ENCODE data around the gene RAB4A.

Gene RAB4A

DNA sequence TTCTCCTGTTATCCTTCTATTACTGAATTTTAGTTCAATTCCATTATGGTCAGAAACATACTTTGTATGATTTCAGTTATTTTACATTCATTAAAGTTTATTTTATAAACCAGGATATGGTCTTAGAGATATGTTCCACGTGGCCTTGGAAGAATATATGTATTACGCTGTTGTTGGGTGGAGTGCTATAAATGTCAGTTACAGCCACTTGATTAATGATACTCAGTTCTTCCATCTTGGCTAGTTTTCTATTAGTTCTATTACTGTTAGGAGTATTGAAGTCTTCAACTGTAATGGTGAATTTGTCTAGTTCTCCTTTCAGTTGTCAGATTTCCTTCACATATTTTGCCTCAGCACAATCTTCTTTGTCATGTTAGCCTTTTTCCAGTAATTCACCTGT, 45.3 kb downstream of the RAB4A start:
- H3K14ac ChIP-seq (ENCODE audit: low read length): no peak overlapping the region
- no peak overlapping the region for H3K23ac ChIP-seq (ENCODE audit: low read length)

DNA sequence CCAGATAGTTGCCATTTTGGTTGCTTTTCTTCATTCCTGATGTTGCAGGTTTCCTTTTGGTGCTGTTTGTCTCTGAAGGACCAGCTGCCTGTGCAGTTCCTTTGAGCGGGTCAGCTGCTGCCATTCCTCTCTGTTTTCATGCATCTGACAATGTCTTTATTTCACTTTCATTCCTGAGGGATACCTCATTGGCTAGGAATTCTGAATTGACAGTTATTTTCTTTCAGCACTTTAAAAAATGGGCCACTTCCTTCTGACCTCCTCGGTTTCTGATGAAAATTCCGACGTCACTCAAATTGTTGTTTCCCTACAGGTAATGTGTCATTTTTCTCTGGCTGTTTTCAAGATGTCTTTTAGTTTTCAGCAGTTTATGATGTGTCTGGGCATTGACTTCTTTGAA, 47.1 kb downstream of the RAB4A start:
- no peaks in the 10 kb centered on the region for H3K79me1 ChIP-seq (ENCODE audit: low read length)
- no peak overlapping the region for H3K4me2 ChIP-seq (ENCODE audit: low read length)
- H3K36me3 ChIP-seq (ENCODE audit: control insufficient read depth in 1 of 2, insufficient read depth in 2 of 2, low read length in 2 of 2): peaks cover 8 to 11% of the 10 kb centered on the region in 2 experiments
- no peak overlapping the region for H2BK12ac ChIP-seq (ENCODE audit: low read length)
- no peak overlapping the region for H2AK5ac ChIP-seq (ENCODE audit: low read length)
- H2BK120ac ChIP-seq (ENCODE audit: insufficient read depth, low read length, poor library complexity): no peak overlapping the region
- no peak overlapping the region for H4K8ac ChIP-seq (ENCODE audit: low read depth, low read length)
- no peak overlapping the region for H3K23ac ChIP-seq (ENCODE audit: low read length)
- H3K79me2 ChIP-seq (ENCODE audit: control insufficient read depth, insufficient read depth, low read length, poor library complexity): no peaks in the 10 kb centered on the region
- no peak overlapping the region for H3K4ac ChIP-seq (ENCODE audit: low read depth, low read length)
- H3K14ac ChIP-seq (ENCODE audit: low read length): no peak overlapping the region
- H3K18ac ChIP-seq (ENCODE audit: low read length): no peak overlapping the region
- peak; percentile 32 to 88 for DNase-seq
- no peak overlapping the region for H4K12ac ChIP-seq (ENCODE audit: low read depth, low read length)
- no peak overlapping the region for H3K27ac ChIP-seq (ENCODE audit: low read depth, low read length)
- no CpG with 5 or more reads among the region's 4 CpGs for WGBS (ENCODE audit: extremely low coverage, insufficient coverage, insufficient read length)
- H4K91ac ChIP-seq (ENCODE audit: low read depth, low read length): no peak overlapping the region
- H2AFZ ChIP-seq (ENCODE audit: insufficient read depth, low read length, poor library complexity): no peak overlapping the region
- no peak overlapping the region for H2BK5ac ChIP-seq (ENCODE audit: low read depth, low read length, poor library complexity)
- no peaks in the 10 kb centered on the region for H3K27me3 ChIP-seq (ENCODE audit: insufficient read depth, low read length)
- H3K9me3 ChIP-seq (ENCODE audit: insufficient read depth, low read depth, low read length): no peaks in the 10 kb centered on the region
- H3K4me3 ChIP-seq (ENCODE audit: low read depth, low read length): no peak overlapping the region
- no peak overlapping the region for H3K9ac ChIP-seq (ENCODE audit: low read length)
- H3K4me1 ChIP-seq (ENCODE audit: control insufficient read depth in 1 of 2, insufficient read depth in 2 of 2, low read length in 2 of 2): no peaks in the 10 kb centered on the region

More for the DNA sequence above, 45.3 kb downstream of the RAB4A start:
- H3K27me3 ChIP-seq (ENCODE audit: insufficient read depth, low read length): no peaks in the 10 kb centered on the region
- H3K18ac ChIP-seq (ENCODE audit: low read length): no peak overlapping the region
- no peaks in the 10 kb centered on the region for H3K4me1 ChIP-seq (ENCODE audit: control insufficient read depth in 1 of 2, insufficient read depth in 2 of 2, low read length in 2 of 2)
- no peak overlapping the region for H2AFZ ChIP-seq (ENCODE audit: insufficient read depth, low read length, poor library complexity)
- no peak overlapping the region for H2AK5ac ChIP-seq (ENCODE audit: low read length)
- no peak overlapping the region for H3K9ac ChIP-seq (ENCODE audit: low read length)
- no peaks in the 10 kb centered on the region for H3K9me3 ChIP-seq (ENCODE audit: insufficient read depth, low read depth, low read length)
- no peak overlapping the region for H2BK5ac ChIP-seq (ENCODE audit: low read depth, low read length, poor library complexity)
- DNase-seq: no peak
- no peak overlapping the region for H4K12ac ChIP-seq (ENCODE audit: low read depth, low read length)
- no peaks in the 10 kb centered on the region for H3K79me1 ChIP-seq (ENCODE audit: low read length)
- no peak overlapping the region for H3K4me2 ChIP-seq (ENCODE audit: low read length)
- H3K27ac ChIP-seq (ENCODE audit: low read depth, low read length): no peak overlapping the region
- no peak overlapping the region for H2BK120ac ChIP-seq (ENCODE audit: insufficient read depth, low read length, poor library complexity)
- no peak overlapping the region for H4K91ac ChIP-seq (ENCODE audit: low read depth, low read length)
- WGBS (ENCODE audit: extremely low coverage, insufficient coverage, insufficient read length): no CpG with 5 or more reads among the region's 2 CpGs
- H4K8ac ChIP-seq (ENCODE audit: low read depth, low read length): no peak overlapping the region
- H3K4ac ChIP-seq (ENCODE audit: low read depth, low read length): no peak overlapping the region
- no peaks in the 10 kb centered on the region for H3K79me2 ChIP-seq (ENCODE audit: control insufficient read depth, insufficient read depth, low read length, poor library complexity)
- H3K36me3 ChIP-seq (ENCODE audit: control insufficient read depth in 1 of 2, insufficient read depth in 2 of 2, low read length in 2 of 2): peaks cover 8 to 12% of the 10 kb centered on the region in 2 experiments
- no peak overlapping the region for H2BK12ac ChIP-seq (ENCODE audit: low read length)
- no peak overlapping the region for H3K4me3 ChIP-seq (ENCODE audit: low read depth, low read length)

DNA sequence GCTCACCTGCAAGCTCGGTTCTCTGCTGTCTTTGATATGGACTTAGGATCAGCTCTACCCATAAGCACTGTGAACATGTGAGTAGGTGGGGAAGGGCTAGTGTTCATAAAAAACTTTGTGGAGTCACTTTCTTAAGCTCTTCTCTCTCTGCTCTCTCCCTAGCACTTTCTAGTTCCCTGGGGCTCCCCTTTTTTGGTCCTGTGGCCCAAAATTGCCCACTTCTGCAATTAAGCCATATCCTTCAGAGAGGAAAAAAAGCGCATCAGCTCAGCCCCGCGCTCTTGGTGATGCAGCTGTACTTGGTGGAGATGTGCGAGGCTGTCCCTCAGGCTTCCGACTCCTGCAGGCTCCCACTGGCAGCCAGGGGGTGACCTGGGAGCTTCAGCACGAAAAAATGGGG, 48.6 kb downstream of the RAB4A start:
- H3K36me3 ChIP-seq (ENCODE audit: control insufficient read depth in 1 of 2, insufficient read depth in 2 of 2, low read length in 2 of 2): peaks cover 9 to 11% of the 10 kb centered on the region in 2 experiments
- no peak overlapping the region for H4K91ac ChIP-seq (ENCODE audit: low read depth, low read length)
- no peak overlapping the region for H3K9ac ChIP-seq (ENCODE audit: low read length)
- no peaks in the 10 kb centered on the region for H3K79me2 ChIP-seq (ENCODE audit: control insufficient read depth, insufficient read depth, low read length, poor library complexity)
- no peak overlapping the region for H2BK12ac ChIP-seq (ENCODE audit: low read length)
- no peaks in the 10 kb centered on the region for H3K27me3 ChIP-seq (ENCODE audit: insufficient read depth, low read length)
- H4K8ac ChIP-seq (ENCODE audit: low read depth, low read length): no peak overlapping the region
- H3K4me2 ChIP-seq (ENCODE audit: low read length): no peak overlapping the region
- H3K27ac ChIP-seq (ENCODE audit: low read depth, low read length): no peak overlapping the region
- H2AK5ac ChIP-seq (ENCODE audit: low read length): no peak overlapping the region
- WGBS (ENCODE audit: extremely low coverage, insufficient coverage, insufficient read length): no CpG with 5 or more reads among the region's 7 CpGs
- H3K9me3 ChIP-seq (ENCODE audit: insufficient read depth, low read depth, low read length): no peaks in the 10 kb centered on the region
- no peak overlapping the region for H3K4me3 ChIP-seq (ENCODE audit: low read depth, low read length)
- H4K12ac ChIP-seq (ENCODE audit: low read depth, low read length): no peak overlapping the region
- DNase-seq: no peak
- no peak overlapping the region for H3K23ac ChIP-seq (ENCODE audit: low read length)
- H2AFZ ChIP-seq (ENCODE audit: insufficient read depth, low read length, poor library complexity): no peak overlapping the region
- no peaks in the 10 kb centered on the region for H3K79me1 ChIP-seq (ENCODE audit: low read length)
- no peak overlapping the region for H3K4ac ChIP-seq (ENCODE audit: low read depth, low read length)
- H3K18ac ChIP-seq (ENCODE audit: low read length): no peak overlapping the region
- H3K14ac ChIP-seq (ENCODE audit: low read length): no peak overlapping the region
- no peak overlapping the region for H2BK5ac ChIP-seq (ENCODE audit: low read depth, low read length, poor library complexity)
- no peak overlapping the region for H2BK120ac ChIP-seq (ENCODE audit: insufficient read depth, low read length, poor library complexity)
- H3K4me1 ChIP-seq (ENCODE audit: control insufficient read depth in 1 of 2, insufficient read depth in 2 of 2, low read length in 2 of 2): no peaks in the 10 kb centered on the region

GRCh38 chr1:229323201-229323600, 52.3 kb downstream of the RAB4A start:
- Histone ChIP-seq H3K9ac (ENCODE audit: low read length) (no peak overlapping the region), H4K91ac (ENCODE audit: low read depth, low read length) (no peak overlapping the region), H3K4ac (ENCODE audit: low read depth, low read length) (no peak overlapping the region), H3K36me3 (ENCODE audit: control insufficient read depth in 1 of 2, insufficient read depth in 2 of 2, low read length in 2 of 2) (peaks cover 12 to 22% of the 10 kb centered on the region in 2 experiments), H3K18ac (ENCODE audit: low read length) (no peak overlapping the region), H3K23ac (ENCODE audit: low read length) (no peak overlapping the region), H3K27me3 (ENCODE audit: insufficient read depth, low read length) (no peaks in the 10 kb centered on the region), H2AK5ac (ENCODE audit: low read length) (no peak overlapping the region), H3K4me3 (ENCODE audit: low read depth, low read length) (no peak overlapping the region), H3K9me3 (ENCODE audit: insufficient read depth, low read depth, low read length) (no peaks in the 10 kb centered on the region), H3K14ac (ENCODE audit: low read length) (no peak overlapping the region), H4K12ac (ENCODE audit: low read depth, low read length) (no peak overlapping the region), H2BK120ac (ENCODE audit: insufficient read depth, low read length, poor library complexity) (no peak overlapping the region), H3K79me1 (ENCODE audit: low read length) (no peaks in the 10 kb centered on the region), H4K8ac (ENCODE audit: low read depth, low read length) (no peak overlapping the region), H3K4me1 (ENCODE audit: control insufficient read depth in 1 of 2, insufficient read depth in 2 of 2, low read length in 2 of 2) (no peaks in the 10 kb centered on the region), H3K4me2 (ENCODE audit: low read length) (no peak overlapping the region), H2AFZ (ENCODE audit: insufficient read depth, low read length, poor library complexity) (no peak overlapping the region), H2BK12ac (ENCODE audit: low read length) (no peak overlapping the region), H3K27ac (ENCODE audit: low read depth, low read length) (no peak overlapping the region), H3K79me2 (ENCODE audit: control insufficient read depth, insufficient read depth, low read length, poor library complexity) (no peaks in the 10 kb centered on the region), H2BK5ac (ENCODE audit: low read depth, low read length, poor library complexity) (no peak overlapping the region)
- DNase-seq: no peak
- no CpG with 5 or more reads among the region's 7 CpGs for WGBS (ENCODE audit: extremely low coverage, insufficient coverage, insufficient read length)

Data from trophoblast cell (in vitro differentiated cells and primary cell).